Right cardiac atrium (tissue), 5 donors: Measurements from ENCODE around the gene CMIP. TPM values are rescaled to one million over a fixed set of nuclear protein-coding genes. Genes with fewer than 3 reads are reported as not detected.

ENCODE experiments used
- ATAC-seq, 2 donors: fragments of 200-7000 bp; cut with Tn5 transposase; one replicate each; pipeline versions ENCODE4 v1.8.0 to v1.9.1; 2020; ENCODE audit warnings: moderate library complexity in 2 of 2, mild to moderate bottlenecking in 1 of 2
- DNase-seq, 3 donors: peaks; one replicate each; pipeline ENCODE4 v3.0.0-alpha.2; 2020
- H3K27ac ChIP-seq: one replicate; pipeline ENCODE4 v1.5.1; 2013; ENCODE audit warnings: mild to moderate bottlenecking, low read length, control low read depth, moderate library complexity
- H3K27me3 ChIP-seq: one replicate; pipeline ENCODE4 v1.6.1; 2013; ENCODE audit not compliant: control insufficient read depth, insufficient read depth
- H3K4me1 ChIP-seq: one replicate; pipeline ENCODE4 v1.6.1; 2013; ENCODE audit warnings: low read length; ENCODE audit not compliant: control insufficient read depth, insufficient read depth
- H3K4me3 ChIP-seq: one replicate; pipeline ENCODE4 v1.5.1; 2013; ENCODE audit warnings: low read length, control low read depth
- H3K9me3 ChIP-seq: one replicate; pipeline ENCODE4 v1.6.1; 2013; ENCODE audit warnings: low read length; ENCODE audit not compliant: control insufficient read depth
- WGBS: extraction: QIAGEN DNeasy Blood & Tissue Kit; methylation state at CpG from one replicate; pipeline ENCODE4 v1.1.7; 2013; 5-methylcytosine and 5-hydroxymethylcytosine counted together
- intact Hi-C, 4 donors: fragments of 100-400 bp; cut with DNase I; formaldehyde crosslinking; loops; one replicate each; pipeline versions ENCODE4 v1.11.0 to v1.14.0; 2022 to 2023
- polyA plus RNA-seq: library from polyadenylated mRNA; stranded (reverse); fragments of 200-250 nt; gene quantifications from one replicate; pipeline ENCODE4 v1.2.3, GENCODE V29; 2013
- total RNA-seq, 4 donors: library from RNA; stranded (reverse); fragmentation: NEBNext Ultra II Directional; extraction: Animal tissue kit (Norgen Biotek cat#: 25700); gene quantifications; one replicate each; pipeline ENCODE4 v1.2.1, GENCODE V29; 2021
- donor health status: healthy with polysubstance abuse.
- donor health status: DM: no; HTN: yes; CAD: no.
- donor health status: DM: no; HTN: no; CAD: no.
- donor health status: DM: no; HTN: yes; CAD: no; lungs with severe emphysema.
- donor health status: DM: yes; HTN: yes; CAD: no.

The CMIP gene
- total and polyA plus RNA-seq, 5 donors, result 9.0 to 29.0 (median 19.2) TPM

GRCh38 chr16:81600275-81600674 is 155.7 kb downstream of the CMIP start:
- no peaks in the 10 kb centered on the region for H3K27me3 ChIP-seq
- H3K4me3 ChIP-seq, result no peak overlapping the region
- peaks cover 7% of the 10 kb centered on the region for H3K4me1 ChIP-seq
- intact Hi-C loops, result no loop called here
- 63% methylated on average over 5 of the region's 5 CpGs for WGBS
- no peak for ATAC-seq
- no peaks in the 10 kb centered on the region for H3K9me3 ChIP-seq
- no peak overlapping the region for H3K27ac ChIP-seq
- no peak for DNase-seq

DNA sequence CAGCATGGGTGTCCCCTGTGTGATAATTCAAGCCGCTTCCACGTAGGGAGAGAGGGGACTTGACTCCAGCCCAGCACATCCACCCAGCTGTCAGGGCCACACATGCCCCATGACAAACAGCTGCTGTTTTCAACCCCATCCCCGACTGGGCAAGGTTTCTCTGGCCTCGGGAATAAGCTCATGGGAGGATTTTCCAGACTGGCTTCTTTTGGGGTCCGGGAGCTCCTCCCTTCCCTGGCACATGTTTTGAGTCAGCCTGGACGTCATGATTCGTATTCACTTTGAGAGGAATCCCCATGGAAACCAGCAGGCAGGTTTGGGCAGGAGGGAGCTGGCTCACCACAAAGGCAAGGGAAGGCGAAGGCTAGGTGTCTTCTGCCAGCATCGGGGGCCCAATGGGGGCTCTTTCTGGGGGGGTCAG is 156.4 kb downstream of the CMIP start:
- no peak overlapping the region for H3K4me3 ChIP-seq
- 61% methylated on average over 9 of the region's 9 CpGs for WGBS
- DNase-seq (no peak), ATAC-seq (peak; percentile 10 to 36)
- no peaks in the 10 kb centered on the region for H3K27me3 ChIP-seq
- intact Hi-C loops, result no loop called here
- H3K4me1 ChIP-seq, result peaks cover 7% of the 10 kb centered on the region
- no peaks in the 10 kb centered on the region for H3K9me3 ChIP-seq
- no peak overlapping the region for H3K27ac ChIP-seq

DNA sequence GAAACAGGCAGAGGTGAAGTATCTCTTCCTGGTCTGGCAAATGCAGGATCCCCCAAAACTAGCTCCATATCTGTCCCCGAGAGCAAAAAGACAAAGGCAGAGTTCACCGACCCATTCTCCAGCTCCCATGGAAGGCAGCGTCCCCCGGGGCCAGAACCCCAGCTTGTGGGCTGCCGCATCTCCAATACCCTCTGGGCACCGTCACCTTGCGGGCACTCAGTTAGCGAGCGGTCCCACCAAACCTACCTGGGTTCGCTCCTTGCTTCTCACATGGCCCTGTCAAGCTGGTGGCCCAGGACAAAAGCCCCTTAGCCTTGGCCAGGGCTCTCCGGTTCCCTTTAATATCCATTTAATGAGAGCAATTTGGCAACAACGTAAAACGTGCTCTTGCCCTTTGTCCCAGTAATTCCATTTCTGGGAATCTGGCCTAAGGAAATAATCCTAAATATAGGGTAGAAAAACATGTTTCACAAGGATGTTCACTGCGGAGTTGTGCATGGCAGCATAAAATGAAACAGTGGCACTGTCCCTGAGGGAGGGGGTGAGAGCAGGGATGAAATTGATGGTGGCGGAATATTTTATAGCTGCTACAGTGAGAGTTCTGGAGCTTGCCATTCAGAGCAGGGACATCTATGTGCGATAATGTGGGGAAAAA is 157.1 kb downstream of the CMIP start:
- WGBS, result 74% methylated on average over 16 of the region's 16 CpGs
- peaks cover 7% of the 10 kb centered on the region for H3K4me1 ChIP-seq

GRCh38 chr16:81602256-81602776 is 157.7 kb downstream of the CMIP start:
- ATAC-seq, result no peak
- H3K27me3 ChIP-seq, result no peaks in the 10 kb centered on the region
- no peak overlapping the region for H3K27ac ChIP-seq
- intact Hi-C loops, result no loop called here
- DNase-seq, result no peak
- 89% methylated on average over 13 of the region's 13 CpGs for WGBS
- H3K4me1 ChIP-seq, result peaks cover 7% of the 10 kb centered on the region
- no peaks in the 10 kb centered on the region for H3K9me3 ChIP-seq
- H3K4me3 ChIP-seq, result no peak overlapping the region

More for the DNA sequence above, 157.1 kb downstream of the CMIP start:
- no peak for DNase-seq
- Histone ChIP-seq H3K9me3 (no peaks in the 10 kb centered on the region), H3K27ac (no peak overlapping the region), H3K27me3 (no peaks in the 10 kb centered on the region), H3K4me3 (no peak overlapping the region)
- peak; percentile 25 to 40 for ATAC-seq
- intact Hi-C loops, result no loop called here

- no peak for ATAC-seq
- intact Hi-C loops, result no loop called here
- no peaks in the 10 kb centered on the region for H3K27me3 ChIP-seq
- DNase-seq, result no peak
- no peaks in the 10 kb centered on the region for H3K9me3 ChIP-seq
- H3K4me3 ChIP-seq, result no peak overlapping the region
- no peak overlapping the region for H3K27ac ChIP-seq
- peaks cover 7% of the 10 kb centered on the region for H3K4me1 ChIP-seq
- WGBS, result 88% methylated on average over 11 of the region's 11 CpGs
These were observed 158.2 kb downstream of the CMIP start for GRCh38 chr16:81602792-81603191.

DNA sequence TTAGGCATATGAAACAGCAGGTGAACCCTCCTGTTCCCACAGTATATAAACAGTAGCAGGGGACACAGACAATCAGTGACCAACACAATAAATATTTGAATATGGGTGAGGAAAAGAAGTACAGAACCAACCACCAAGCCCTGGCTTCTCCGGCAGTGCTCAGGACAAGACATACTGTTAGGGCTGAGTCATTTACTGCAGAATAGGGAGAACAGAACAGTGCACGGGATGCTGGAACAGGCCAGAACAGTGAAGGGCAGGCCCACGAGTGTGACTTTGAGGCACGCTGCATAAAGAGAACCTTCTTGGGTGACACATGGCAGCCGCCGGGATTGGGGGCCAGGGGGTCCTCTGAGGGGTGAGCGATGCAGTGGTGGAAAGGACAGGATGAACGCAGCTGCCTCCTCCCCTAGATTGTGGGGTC is 160.4 kb downstream of the CMIP start:
- Histone ChIP-seq H3K9me3 (no peaks in the 10 kb centered on the region), H3K4me3 (no peak overlapping the region), H3K27me3 (no peaks in the 10 kb centered on the region), H3K27ac (no peak overlapping the region), H3K4me1 (peaks cover 16% of the 10 kb centered on the region)
- DNase-seq (no peak), ATAC-seq (peak in 1 of 2 donors; percentile 68)
- intact Hi-C loops, result no loop called here
- 92% methylated on average over 8 of the region's 8 CpGs for WGBS

DNA sequence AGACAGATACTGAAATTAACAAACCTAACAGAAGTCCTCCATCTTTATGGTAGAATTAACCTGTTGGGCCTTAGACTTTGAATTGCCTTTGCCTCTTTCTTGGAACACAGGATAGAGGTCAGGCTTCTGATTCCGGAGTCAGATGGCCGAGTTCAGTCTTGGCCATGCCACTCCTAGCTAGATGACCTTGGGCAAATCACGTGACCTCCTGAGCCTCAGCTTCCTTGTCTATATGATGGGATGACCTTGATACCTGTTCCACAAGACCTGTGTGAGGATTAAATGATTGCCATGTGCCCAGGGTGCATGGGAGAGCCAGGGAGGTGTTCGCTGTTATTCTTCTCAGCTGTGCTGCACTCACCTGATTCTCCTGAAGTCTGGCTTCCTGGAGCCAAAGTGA is 161.4 kb downstream of the CMIP start:
- WGBS, result 99% methylated on average over 4 of the region's 4 CpGs
- Histone ChIP-seq H3K9me3 (no peaks in the 10 kb centered on the region), H3K4me3 (no peak overlapping the region), H3K27ac (no peak overlapping the region), H3K27me3 (no peaks in the 10 kb centered on the region), H3K4me1 (peaks cover 11% of the 10 kb centered on the region)
- no peak for DNase-seq
- intact Hi-C loops, result no loop called here
- no peak for ATAC-seq

DNA sequence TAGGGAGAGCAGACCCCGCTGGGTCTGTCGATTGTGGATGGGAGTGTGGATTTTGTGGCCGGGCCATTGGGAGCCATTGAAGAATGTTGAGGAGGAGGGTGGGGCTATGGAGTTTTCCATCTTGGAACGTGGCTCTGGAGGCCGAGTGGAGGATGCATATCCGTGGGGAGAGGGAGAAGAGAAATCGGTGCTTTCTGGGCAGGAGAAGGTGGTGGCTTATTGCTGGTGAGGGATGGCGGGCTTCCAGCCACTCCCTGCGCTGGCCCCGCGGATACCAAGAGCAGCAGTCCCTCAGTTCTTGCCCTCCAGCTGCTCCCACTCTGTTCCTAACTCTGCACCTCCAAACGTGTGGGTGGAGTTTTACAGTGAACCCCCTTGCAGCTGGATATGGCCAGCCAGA is 162.4 kb downstream of the CMIP start:
- intact Hi-C loops, result no loop called here
- H3K27me3 ChIP-seq, result no peaks in the 10 kb centered on the region
- peaks cover 13% of the 10 kb centered on the region for H3K4me1 ChIP-seq
- WGBS, result 86% methylated on average over 12 of the region's 12 CpGs
- H3K9me3 ChIP-seq, result no peaks in the 10 kb centered on the region
- ATAC-seq (no peak), DNase-seq (no peak)
- no peak overlapping the region for H3K4me3 ChIP-seq
- H3K27ac ChIP-seq, result no peak overlapping the region

DNA sequence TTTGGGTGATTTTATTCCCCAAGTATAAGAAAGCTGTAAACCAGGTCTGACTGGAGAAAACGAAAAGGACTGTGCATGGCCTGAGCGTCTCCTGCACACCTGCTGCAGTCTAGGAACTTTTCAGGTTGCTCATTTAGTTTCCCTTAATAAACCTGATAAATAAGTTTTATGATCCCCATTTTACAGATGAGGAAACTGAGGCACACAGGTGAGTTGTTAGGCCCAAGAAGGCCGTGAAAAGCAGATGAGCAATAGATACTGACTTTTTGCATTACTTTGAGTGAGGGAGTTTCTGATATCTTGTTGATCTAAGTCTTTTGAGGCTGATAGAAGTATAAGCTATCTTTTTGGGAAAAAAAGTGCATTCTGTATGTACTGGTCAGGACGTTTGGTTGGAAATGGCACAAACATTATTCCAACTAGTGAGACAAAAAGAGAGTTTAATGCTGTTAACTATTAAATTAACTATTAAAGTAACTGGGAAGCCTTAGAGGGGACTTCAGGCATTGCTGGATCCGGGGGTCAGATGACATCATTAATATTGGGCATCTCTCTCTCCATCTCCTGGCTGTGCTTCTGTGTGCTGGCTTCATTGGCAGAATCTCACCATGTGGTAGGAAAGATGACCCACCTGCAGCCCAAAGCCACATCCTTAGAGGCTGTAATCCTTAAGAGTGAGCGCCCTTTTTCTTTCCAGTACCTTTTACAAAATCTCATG is 163.4 kb downstream of the CMIP start:
- Histone ChIP-seq H3K27ac (no peak overlapping the region), H3K9me3 (no peaks in the 10 kb centered on the region), H3K4me1 (peaks cover 20% of the 10 kb centered on the region), H3K4me3 (no peak overlapping the region), H3K27me3 (no peaks in the 10 kb centered on the region)
- 93% methylated on average over 6 of the region's 6 CpGs for WGBS
- DNase-seq (no peak), ATAC-seq (no peak)
- intact Hi-C loops, result no loop called here

- DNase-seq, result peak in 2 of 3 donors; percentile 71 to 80
- Histone ChIP-seq H3K4me3 (no peak overlapping the region), H3K27ac (no peak overlapping the region), H3K27me3 (no peaks in the 10 kb centered on the region), H3K4me1 (peaks cover 23% of the 10 kb centered on the region), H3K9me3 (no peaks in the 10 kb centered on the region)
- WGBS, result 69% methylated on average over 13 of the region's 13 CpGs
- intact Hi-C loops, result no loop called here
- peak; percentile 13 to 69 for ATAC-seq
These were observed 164.1 kb downstream of the CMIP start for GRCh38 chr16:81608523-81609209.

DNA sequence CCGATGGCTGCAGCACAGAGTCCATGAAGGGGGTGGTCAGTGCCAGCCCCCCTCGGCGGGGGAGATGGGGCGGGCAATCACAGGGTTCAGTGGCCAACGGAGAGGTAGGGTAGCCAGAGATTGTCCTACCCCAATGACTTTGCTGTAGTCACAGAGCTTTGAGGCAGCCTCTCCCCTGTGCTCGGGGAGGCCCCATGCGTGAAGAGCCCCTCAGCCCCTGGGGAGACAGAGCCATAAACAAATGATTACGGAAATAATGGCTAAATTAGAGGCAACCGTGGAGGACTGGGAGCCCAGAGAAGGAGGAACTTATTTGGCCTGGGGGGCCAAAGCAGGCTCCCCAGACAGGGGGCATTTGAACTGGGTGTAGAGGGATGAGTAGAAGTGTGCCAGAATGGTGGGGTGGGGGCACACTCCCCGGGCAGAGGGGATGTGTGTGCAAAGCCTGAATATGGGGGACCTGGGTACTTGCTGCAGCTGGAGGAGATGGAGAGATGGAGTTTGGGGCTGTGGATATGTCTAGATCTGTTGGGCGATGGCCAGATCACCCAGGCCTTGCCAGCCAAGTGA is 164.8 kb downstream of the CMIP start:
- H3K27ac ChIP-seq, result no peak overlapping the region
- no peaks in the 10 kb centered on the region for H3K9me3 ChIP-seq
- DNase-seq, result no peak
- whole genome bisulfite sequencing, result 83% methylated on average over 11 of the region's 11 CpGs
- intact Hi-C loops, result no loop called here
- no peaks in the 10 kb centered on the region for H3K27me3 ChIP-seq
- H3K4me3 ChIP-seq, result no peak overlapping the region
- no peak for ATAC-seq
- peaks cover 23% of the 10 kb centered on the region for H3K4me1 ChIP-seq
